OCI-LY1 (cell line): ENCODE results near the gene ADAMTSL2.

Source experiments
- CTCF ChIP-seq: fragments of 200-600 bp; sonication (generic), shearing (Covaris generic); IDR thresholded peaks from 2 replicates; pipeline ENCODE4 v1.5.1; 2017; ENCODE audit warnings: mild to moderate bottlenecking, antibody characterized with exemption, low read length, moderate library complexity, mixed read lengths
- EZH2 ChIP-seq: fragments of 200-600 bp; sonication (generic), shearing (Covaris generic); IDR thresholded peaks from 2 replicates; pipeline ENCODE4 v1.8.0; 2017; ENCODE audit warnings: borderline replicate concordance, mixed run types, mild to moderate bottlenecking, antibody characterized with exemption, low read length, moderate library complexity, mixed read lengths

GRCh38 chr9:133517711-133518110, 16.8 kb upstream of the ADAMTSL2 start:
- TF ChIP-seq CTCF (no peak), EZH2 (no peak)
